Stimulated activated CD8-positive, alpha-beta memory T cell treated with anti-CD3 and anti-CD28 coated beads, Interleukin-7, amount 100 ng/mL, for 4 hours (primary cell): ENCODE results near the gene PPP1R9A.

Experiments
- DNase-seq, 2 donors: peaks; one replicate each; pipeline ENCODE4 v3.0.0-alpha.2; 2020; ENCODE audit warnings: low read depth in 2 of 2

Gene PPP1R9A

GRCh38 chr7:95319570-95319969 lies 412.2 kb downstream of the PPP1R9A start:
- DNase-seq = no peak

- DNase-seq = no peak
These were observed 413.3 kb downstream of the PPP1R9A start for GRCh38 chr7:95320651-95321050.

- DNase-seq = no peak
These were observed 414.3 kb downstream of the PPP1R9A start for GRCh38 chr7:95321720-95322119.

DNA sequence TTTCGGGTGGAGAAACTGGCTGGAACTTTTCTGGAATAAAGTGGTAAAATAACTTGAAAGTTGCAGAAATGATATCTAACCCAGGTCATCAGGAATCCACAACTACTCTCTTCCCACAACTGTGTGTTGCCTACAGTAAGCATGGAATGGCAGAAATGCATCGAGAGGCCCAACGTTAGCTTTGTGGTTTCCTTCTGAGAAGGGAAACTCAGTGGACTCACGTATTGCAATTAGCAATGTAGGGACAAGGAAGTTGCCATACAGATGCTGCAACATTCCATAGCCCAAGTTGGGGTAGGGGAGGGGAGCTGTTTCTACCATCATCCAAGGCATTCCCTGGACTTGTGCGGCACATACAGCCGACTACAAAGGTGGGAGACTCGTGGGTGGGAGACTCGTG lies 415.0 kb downstream of the PPP1R9A start:
- no peak for DNase-seq

GRCh38 chr7:95322854-95323253 lies 415.5 kb downstream of the PPP1R9A start:
- no peak for DNase-seq

DNA sequence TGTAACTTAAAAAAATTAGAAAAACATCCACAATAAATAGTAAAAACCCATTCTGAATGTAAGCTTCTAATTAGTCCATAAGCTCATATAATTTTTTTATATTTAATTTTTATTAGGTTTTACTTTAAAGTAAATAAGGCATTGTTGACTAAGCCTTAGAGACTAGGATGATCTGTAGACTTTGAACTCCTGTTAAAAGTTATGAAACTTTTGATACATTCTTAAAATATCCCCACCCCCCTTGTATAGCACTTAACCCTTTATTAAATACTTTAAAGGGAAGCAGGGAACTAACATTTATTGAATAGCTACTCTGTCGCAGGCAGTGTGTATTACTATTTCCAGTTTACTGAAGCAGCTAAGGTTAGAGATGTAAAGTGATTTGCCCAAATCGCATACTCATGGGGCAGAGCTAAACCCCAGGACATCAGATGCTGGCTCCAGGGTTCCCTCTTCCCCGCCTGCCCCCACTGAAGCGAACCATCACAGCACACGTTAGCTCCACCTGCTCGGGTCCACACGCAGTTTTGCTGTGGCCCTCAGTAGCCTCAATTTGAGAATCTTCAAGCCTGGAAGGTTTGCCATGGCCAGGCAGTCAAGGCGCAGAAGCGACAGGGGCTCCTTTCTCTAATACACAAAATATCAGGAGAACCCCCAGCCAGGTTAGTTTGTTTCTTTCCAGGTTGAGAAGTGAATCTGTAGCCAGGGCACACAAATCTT lies 416.2 kb downstream of the PPP1R9A start:
- DNase-seq = no peak

- DNase-seq = no peak
These were observed 417.0 kb downstream of the PPP1R9A start, which contains the start of gene PON1 for GRCh38 chr7:95324431-95324830. Gene PON1, minus strand, starts transcription at chr7:95324532. Its CDS starts 57 bp downstream, at chr7:95324475.

- no peak for DNase-seq
These were observed 420.0 kb downstream of the PPP1R9A start for GRCh38 chr7:95327356-95327755.

- DNase-seq = no peak
These were observed 423.0 kb downstream of the PPP1R9A start for GRCh38 chr7:95330204-95330960.

- DNase-seq = no peak
These were observed 423.6 kb downstream of the PPP1R9A start for GRCh38 chr7:95330961-95331337.

GRCh38 chr7:95334447-95334846 lies 427.1 kb downstream of the PPP1R9A start:
- DNase-seq = no peak

DNA sequence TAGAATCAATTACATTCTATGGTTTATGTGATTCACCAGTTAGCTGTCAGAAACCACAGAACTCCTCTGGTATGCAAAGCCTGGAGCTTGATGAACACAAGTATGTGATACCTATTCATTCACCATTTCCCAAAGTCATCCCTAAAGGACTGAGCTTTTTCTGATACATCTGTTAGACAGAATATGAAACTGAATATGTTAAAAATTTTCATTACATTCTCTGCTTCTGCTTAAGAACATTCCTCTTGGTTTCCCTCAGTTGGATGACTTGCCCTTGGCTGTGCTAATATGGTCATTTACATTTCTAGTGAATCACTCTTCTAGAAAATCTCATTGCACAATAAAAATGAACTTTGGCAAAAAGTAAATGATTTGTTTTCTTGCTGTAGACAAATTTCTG lies 427.7 kb downstream of the PPP1R9A start:
- no peak for DNase-seq

DNA sequence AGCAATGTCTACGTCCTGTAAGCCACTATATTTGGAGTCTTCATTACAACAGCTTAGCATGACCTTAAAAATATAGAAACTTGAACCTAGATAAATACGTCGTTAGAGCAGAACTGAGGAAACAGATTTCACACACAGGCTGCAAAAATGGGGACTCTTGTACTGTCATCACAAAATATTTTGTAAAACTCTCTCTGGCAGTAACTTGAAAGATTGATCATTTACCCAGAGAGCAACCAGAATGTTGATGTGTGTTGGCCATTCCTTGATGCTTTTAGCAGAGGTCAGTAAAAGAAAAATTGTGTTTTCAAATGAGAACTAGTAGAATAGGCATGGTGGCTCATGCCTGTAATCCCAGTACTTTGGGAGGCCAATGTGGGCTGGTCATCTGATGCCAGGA lies 431.4 kb downstream of the PPP1R9A start:
- no peak for DNase-seq

DNA sequence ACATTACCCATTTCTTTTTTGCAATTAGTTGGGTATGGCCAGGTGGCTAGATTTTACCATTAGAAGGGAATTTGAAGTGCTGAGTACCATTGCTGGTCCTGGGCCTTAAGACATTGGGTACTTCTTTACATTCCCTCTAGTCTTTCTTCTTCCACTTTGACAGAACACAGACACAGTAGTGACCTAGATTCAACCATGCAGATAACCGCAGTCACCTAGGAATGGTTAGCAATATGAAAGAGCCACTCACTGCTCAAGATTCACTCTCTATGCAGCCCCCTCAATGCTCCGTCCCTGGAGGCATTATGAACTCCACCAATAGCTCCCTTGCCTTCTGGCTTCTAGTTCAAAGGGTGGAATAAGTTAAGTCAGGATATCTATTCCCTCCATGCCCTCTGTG lies 433.1 kb downstream of the PPP1R9A start:
- DNase-seq = no peak

GRCh38 chr7:95342029-95342428 lies 434.6 kb downstream of the PPP1R9A start:
- DNase-seq = no peak

DNA sequence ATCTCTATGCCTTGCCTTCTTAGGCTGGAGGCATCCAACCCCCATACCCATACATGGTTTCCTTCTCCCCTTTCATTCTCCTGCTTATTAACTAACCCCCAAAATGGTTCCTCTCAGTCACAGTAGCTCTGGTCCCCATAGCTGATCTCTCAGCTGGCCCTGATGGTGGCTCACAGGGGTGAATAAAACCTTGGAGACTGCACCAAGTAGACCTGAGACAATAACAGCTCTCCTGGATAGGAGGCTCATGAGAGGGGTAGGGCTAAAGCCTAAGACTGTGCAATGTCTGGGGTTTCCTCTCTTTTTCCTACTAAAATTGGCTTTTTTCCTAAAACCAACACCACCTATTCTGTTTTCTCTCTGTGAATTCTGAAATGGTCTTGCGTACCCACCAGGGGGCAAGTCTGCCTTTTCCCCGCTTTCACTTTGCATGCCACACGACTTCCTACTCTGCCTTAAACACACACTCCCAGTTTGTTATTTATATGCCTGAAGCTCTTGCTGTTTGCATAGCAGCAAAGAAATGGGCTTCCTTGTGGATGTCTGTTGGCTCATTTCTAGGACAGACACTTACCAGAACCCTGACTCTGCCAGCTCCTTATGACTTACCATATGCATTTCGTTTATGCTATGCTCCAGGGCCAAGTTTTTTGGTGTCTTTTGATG lies 435.4 kb downstream of the PPP1R9A start:
- DNase-seq = no peak
